Lower leg skin (tissue), 4 donors: ENCODE data around the gene TMEM31. TPM values are rescaled to one million over a fixed set of nuclear protein-coding genes. Genes with fewer than 3 reads are reported as not detected.

Experiments
- DNase-seq, 2 donors: peaks; one replicate each; pipeline ENCODE4 v3.0.0-alpha.2; 2019; ENCODE audit warnings: low spot score in 2 of 2
- H3K4me3 ChIP-seq: fragments of 200-600 bp; sonication (generic); 2 replicates; pipeline ENCODE4 v1.5.1; 2017; ENCODE audit warnings: mild to moderate bottlenecking, low read depth; ENCODE audit not compliant: poor library complexity, severe bottlenecking
- POLR2A ChIP-seq, 2 donors: fragments of 450-650 bp; IDR thresholded peaks; one replicate each; pipeline ENCODE4 v1.6.1; 2016 to 2017; ENCODE audit warnings: antibody characterized with exemption in 2 of 2, mild to moderate bottlenecking in 1 of 2, moderate library complexity in 1 of 2
- WGBS, 2 donors: methylation state at CpG; one replicate each; pipeline ENCODE4 v1.1.5; 2018; 5-methylcytosine and 5-hydroxymethylcytosine counted together
- intact Hi-C: fragments of 100-400 bp; cut with DNase I; formaldehyde crosslinking; loops from one replicate; pipeline ENCODE4 v1.15.0; 2023; ENCODE audit warnings: low total_unique reads
- total RNA-seq, 4 donors: library from RNA; depleted of rRNA; stranded (reverse); fragments of >200 nt; gene quantifications; one replicate each; pipeline ENCODE4 v1.1.0, GENCODE V29; 2016
- TF ChIP-seq, protein P1 (sequence below), 3 donors: fragments of 450-650 bp; IDR thresholded peaks; one replicate each; pipeline ENCODE4 v1.5.1; 2016; ENCODE audit warnings: antibody characterized with exemption in 3 of 3, mild to moderate bottlenecking in 3 of 3, moderate library complexity in 2 of 3

The TMEM31 gene
- total RNA-seq, 4 donors from 2014 or later = not detected

GRCh38 chrX:103730147-103730795, 19.6 kb downstream of the TMEM31 start:
- no peak overlapping the region for H3K4me3 ChIP-seq
- intact Hi-C loops = no loop called here
- 62 to 68% methylated on average over 3 of the region's 3 CpGs for WGBS, 2 donors
- DNase-seq = no peak
- TF ChIP-seq, protein P1, sequence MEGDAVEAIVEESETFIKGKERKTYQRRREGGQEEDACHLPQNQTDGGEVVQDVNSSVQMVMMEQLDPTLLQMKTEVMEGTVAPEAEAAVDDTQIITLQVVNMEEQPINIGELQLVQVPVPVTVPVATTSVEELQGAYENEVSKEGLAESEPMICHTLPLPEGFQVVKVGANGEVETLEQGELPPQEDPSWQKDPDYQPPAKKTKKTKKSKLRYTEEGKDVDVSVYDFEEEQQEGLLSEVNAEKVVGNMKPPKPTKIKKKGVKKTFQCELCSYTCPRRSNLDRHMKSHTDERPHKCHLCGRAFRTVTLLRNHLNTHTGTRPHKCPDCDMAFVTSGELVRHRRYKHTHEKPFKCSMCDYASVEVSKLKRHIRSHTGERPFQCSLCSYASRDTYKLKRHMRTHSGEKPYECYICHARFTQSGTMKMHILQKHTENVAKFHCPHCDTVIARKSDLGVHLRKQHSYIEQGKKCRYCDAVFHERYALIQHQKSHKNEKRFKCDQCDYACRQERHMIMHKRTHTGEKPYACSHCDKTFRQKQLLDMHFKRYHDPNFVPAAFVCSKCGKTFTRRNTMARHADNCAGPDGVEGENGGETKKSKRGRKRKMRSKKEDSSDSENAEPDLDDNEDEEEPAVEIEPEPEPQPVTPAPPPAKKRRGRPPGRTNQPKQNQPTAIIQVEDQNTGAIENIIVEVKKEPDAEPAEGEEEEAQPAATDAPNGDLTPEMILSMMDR (IDR thresholded peaks at IDR 0.05) = no peak
- TF ChIP-seq POLR2A (IDR thresholded peaks at IDR 0.05) = no peak

- intact Hi-C loops = no loop called here
- 29 to 40% methylated on average over 8 of the region's 8 CpGs for WGBS, 2 donors
- DNase-seq = no peak
- TF ChIP-seq, protein P1 (IDR thresholded peaks at IDR 0.05) = no peak
- TF ChIP-seq POLR2A (IDR thresholded peaks at IDR 0.05) = no peak
- H3K4me3 ChIP-seq = no peak overlapping the region
These were observed 20.2 kb downstream of the TMEM31 start for GRCh38 chrX:103730796-103731493.

GRCh38 chrX:103733017-103733416, 22.3 kb downstream of the TMEM31 start:
- no peak for TF ChIP-seq POLR2A (IDR thresholded peaks at IDR 0.05)
- TF ChIP-seq, protein P1 (IDR thresholded peaks at IDR 0.05) = no peak

GRCh38 chrX:103734125-103734760, 23.5 kb downstream of the TMEM31 start:
- no peak overlapping the region for H3K4me3 ChIP-seq
- WGBS, 2 donors = 65 to 68% methylated on average over 4 of the region's 4 CpGs
- no peak for DNase-seq
- TF ChIP-seq POLR2A (IDR thresholded peaks at IDR 0.05) = no peak
- TF ChIP-seq, protein P1 (IDR thresholded peaks at IDR 0.05) = no peak
- intact Hi-C loops = no loop called here

More at GRCh38 chrX:103733017-103733416, 22.3 kb downstream of the TMEM31 start:
- 75 to 85% methylated on average over 1 of the region's 1 CpG for WGBS, 2 donors
- intact Hi-C loops = no loop called here
- DNase-seq = no peak
- no peak overlapping the region for H3K4me3 ChIP-seq

DNA sequence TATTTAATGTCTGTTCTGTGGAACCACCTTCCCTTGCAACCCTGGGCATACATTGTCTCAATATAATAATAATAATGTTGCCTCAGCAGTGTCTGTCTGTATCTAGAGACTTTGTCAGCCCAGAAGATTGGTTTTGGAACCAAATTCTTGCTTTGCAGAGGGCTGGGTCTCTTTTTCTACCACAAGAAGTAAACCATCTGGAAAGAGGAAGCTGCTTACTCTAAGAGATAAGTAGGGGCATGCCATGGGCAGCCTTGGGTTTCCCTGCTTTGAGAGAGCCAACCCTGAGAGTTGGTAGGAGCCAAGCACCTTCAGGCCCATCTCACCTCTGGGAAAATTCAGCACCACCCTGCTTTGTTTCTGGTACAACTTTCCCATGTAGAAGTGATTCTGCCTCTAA, 27.0 kb downstream of the TMEM31 start:
- TF ChIP-seq POLR2A (IDR thresholded peaks at IDR 0.05) = no peak
- TF ChIP-seq, protein P1 (IDR thresholded peaks at IDR 0.05) = no peak
- intact Hi-C loops = no loop called here
- no peak for DNase-seq
- no peak overlapping the region for H3K4me3 ChIP-seq
